GM04503 (cell line): ENCODE data around the gene ZNF174.

Experiments
- DNase-seq: peaks from one replicate; pipeline ENCODE4 v3.0.0-alpha.2; 2012; ENCODE audit warnings: low read depth

Gene ZNF174

DNA sequence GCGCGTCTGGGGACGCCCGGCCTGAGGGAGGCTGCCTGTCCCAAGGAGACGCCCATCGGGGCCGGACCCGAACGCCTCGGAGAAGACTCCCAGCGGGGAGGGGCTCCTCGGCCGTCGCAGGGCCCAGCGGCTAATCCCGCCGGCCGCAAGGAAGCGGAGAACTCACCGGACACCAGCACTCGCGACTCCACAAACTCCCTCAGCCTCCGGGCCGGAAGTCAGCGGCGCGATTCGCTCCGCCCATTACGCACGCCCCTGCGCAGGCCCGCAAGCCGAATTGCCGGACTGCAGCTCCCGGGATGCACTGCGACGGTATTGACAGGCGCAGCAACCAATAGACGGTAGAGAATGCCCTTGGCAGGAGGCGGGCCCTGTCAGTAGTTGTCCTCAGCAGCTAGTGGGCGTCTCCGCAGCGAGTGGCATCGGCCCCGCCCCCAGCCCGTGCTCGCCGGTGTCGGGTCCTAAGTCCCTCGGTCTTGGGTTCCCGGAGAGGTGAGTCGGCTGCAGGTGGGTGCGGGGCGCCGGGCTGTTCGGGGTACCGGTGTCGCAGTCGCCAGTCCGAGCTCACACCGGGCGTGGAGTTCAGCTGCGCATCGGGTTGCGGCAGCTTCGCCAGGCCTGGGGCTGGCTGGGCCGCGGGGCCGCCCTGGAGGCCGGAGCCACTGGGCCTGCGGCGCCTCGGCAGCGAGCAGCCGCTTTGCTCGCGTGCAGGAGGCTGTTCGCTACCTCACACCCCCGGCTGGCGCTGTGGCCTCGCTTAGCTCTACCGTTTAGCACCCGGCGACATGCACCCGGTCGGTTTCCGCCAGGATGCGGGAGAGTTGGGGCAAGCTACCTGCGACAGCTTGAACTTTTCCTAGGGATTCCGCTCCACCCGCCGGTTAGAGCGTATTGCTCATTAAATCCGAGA is at the start of gene ZNF174, which contains the start of gene ZSCAN32:
Gene ZNF174 (plus strand): TSS at position 437 of the 910 bp plus-strand sequence. CDS start 790 bp downstream, outside the sequence.
Gene ZSCAN32 (minus strand): TSS at position 226 of the 910 bp plus-strand sequence. CDS start 3,447 bp downstream, outside the sequence.
- DNase-seq = peak; percentile 95

DNA sequence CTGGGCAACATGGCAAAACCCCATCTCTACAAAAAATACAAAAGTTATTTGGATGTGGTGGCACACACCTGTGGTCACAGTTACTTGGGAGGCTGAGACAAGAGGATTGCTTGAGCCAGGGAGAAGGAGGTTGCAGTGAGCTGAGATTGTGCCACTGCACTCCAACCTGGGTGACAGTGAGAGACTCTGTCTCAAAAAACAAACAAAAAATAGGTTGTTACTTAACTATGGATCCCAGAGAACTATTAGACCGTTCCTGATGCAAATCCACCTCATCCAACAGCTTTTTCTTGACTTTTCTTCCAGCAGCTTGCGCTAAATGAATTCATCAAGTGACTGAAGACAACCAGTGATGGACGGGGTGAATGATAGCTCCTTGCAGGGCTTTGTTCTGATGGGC is 45.4 kb upstream of the ZNF174 start, which contains the start of gene OR2C1:
Gene OR2C1 (plus strand): TSS at position 301 of the 400 bp plus-strand sequence. CDS start 52 bp downstream, at position 353.
- no peak for DNase-seq

DNA sequence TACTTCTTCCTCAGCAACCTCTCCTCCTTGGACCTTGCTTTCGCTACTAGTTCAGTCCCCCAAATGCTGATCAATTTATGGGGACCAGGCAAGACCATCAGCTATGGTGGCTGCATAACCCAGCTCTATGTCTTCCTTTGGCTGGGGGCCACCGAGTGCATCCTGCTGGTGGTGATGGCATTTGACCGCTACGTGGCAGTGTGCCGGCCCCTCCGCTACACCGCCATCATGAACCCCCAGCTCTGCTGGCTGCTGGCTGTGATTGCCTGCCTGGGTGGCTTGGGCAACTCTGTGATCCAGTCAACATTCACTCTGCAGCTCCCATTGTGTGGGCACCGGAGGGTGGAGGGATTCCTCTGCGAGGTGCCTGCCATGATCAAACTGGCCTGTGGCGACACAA is 44.9 kb upstream of the ZNF174 start:
- no peak for DNase-seq

DNA sequence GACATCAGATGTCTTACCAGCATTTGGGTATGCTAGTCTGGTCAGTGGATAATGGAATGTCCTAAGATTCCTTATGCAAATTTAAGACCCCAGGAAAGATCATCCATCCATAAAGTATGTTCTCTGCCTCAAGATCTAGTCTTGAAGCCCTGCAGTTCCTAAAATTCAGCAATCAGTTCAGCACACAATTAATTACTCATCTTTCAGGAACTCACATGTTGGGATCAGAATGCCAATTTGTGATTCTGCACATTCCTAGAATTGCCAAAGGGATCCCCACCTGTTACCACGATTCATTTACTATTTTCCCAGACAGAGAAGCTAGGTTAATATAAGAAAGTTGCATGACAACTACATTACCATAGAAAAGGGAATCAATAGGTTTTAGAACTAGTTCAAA is 42.1 kb upstream of the ZNF174 start:
- DNase-seq = no peak

DNA sequence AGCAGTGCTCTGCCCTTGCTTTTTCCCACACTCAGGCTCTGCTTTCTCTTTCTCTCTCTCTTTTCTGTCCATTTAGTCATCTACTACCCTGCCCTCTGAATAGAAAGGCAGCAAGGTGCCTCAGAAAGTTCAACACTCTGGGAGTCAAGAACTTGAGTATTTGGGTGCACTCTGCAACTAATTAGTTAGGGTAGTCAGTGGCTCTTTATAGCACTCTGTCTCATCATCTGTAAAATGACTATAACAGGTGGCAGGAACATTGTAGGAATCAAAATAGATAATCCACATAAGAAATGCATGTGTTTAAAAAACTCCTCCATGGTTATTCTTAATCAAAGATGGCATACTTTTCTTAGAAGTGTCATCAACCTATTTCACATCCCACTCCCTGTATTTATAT is 38.1 kb upstream of the ZNF174 start:
- DNase-seq = no peak

DNA sequence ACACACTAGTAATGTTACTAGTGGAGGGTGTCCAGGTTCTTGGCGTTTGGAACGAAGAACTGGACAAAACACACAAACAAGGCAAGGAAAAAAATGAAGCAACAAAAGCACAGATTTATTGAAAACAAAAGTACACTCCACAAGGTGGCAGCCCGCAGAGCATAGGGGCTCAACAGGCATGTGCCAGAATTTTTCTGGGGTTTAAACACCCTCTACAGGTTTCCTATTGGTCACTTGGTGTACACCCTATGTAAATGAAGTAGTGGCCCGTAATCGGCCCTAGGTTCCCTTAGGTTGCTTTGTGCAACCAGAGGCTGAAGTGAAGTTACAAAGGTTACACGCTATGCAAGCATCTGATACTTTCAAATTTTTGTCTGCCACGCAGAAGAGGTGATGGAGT is 37.2 kb upstream of the ZNF174 start:
- DNase-seq = no peak

DNA sequence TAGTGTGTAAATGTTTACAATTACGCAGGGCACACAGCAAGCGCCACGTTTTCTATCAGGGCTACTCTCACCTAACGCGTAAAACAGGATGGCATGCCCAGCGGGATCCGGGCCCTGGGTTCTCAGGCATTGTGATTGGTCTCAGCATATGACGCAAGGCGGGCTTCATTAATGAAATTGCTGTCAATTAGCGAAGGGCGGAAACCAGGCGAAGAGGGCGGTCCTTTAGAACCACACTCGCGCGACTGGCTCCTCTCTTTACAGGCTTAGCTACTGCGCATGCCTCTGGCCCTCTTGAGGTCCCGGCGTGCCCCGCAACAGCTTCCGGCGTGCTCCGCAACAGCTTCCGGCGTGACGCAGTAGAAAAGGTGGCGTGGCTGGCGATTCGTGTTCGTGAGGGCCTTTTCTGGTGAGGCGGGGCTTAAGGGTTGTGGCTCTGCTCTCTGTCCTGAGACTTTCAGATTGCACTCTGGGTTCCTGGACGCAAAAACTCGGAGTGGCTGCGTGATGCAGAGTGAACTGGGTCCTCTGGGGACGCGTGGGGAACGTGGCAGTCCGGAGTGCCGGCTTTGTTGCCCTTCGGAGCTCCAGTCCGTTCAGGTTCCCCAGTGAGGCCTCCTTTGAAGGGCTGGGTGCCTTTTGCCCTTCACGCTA is 36.1 kb upstream of the ZNF174 start:
- peak; percentile 83 for DNase-seq

DNA sequence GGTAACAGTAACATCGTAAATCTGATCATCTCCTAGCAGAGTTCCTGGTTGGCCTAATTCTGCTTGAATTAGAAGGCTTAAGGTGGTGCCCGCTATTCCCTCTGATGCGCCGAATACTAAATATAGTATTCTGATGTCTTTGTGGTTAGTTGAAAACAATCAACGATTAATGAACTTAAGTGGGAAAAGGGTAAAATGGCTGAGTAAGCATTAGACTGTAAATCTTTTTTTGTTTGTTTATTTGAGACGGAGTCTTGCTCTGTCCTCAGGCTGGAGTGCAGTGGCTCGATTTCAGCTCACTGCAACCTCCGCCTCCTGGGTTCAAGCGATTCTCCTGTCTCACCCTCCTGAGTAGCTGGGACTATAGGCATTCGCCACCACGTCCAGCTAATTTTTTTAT is 31.9 kb upstream of the ZNF174 start:
- no peak for DNase-seq

DNA sequence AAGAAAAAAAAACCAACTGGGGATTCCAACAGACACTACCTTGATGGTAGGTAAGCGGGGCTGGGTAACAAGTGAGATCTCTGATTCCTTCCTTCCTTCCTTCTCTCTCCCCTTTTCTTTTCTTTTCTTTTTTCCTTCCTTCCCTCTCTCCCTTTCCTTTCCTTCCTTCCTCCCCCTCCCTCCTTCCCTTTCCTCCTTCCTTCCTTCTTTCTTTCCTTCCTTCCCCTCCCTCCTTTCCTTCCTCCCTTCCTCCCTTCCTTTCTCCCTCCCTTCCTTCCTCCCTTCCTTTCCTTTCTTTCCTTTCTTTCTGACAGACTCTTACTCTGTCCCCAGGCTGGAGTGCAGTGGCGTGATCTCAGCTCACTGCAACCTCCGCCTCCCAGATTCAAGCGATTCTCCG is 25.3 kb upstream of the ZNF174 start:
- DNase-seq = no peak

DNA sequence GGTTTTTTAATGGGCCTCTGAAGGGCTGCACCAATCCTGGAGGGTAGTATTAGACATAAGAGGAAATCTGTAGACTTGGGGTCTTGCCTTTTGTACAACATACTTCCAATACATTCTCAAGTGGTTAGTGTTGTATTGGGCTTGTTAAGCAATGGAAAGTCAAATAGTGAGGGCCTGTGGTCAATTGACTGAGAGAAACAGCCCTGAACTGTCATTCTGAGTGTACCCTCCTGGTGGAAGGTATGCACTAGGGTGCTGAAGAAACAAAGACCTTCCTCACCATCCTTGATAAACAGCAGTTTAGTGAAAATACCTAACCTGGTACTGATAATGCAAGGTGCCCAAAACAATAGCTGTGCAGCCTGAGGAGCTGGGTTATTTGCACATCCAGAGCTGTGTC is 23.1 kb upstream of the ZNF174 start:
- no peak for DNase-seq

DNA sequence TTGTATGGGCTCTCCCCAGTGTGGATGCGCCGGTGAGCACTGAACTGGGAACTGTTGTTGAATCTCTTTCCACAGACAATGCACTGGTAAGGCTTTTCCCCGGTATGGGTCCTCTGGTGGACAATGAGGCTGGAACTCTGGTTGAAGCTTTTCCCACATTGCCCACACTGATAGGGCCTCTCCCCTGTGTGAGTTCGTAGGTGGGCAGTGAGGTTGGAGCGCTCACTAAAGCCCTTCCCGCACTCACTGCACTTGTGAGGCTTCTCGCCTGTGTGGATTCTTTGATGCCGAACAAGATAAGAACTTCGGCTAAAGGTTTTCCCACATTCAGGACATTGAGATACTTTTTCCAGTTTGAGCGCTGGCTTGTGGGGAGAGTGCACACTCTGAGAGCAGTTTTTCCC is 18.0 kb upstream of the ZNF174 start:
- DNase-seq = no peak

DNA sequence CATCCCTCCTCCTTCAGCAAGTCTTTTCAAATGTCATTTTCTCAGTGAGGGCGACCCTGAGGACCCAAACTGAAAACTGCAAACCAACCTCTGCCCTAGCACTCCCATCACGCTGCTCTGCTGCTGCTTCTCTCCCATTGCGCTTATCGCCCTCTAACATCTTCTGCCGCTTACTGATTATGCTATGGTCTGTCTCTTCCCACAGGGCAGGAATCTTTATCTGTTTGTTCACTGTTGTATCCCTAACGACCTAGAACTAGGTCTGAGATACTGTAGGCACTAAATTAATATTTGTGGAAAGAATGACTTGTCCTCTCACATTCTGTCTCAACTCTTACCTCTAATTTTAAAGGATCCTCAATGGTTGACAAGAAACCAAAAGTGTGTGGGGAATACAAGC is 12.7 kb upstream of the ZNF174 start:
- no peak for DNase-seq

DNA sequence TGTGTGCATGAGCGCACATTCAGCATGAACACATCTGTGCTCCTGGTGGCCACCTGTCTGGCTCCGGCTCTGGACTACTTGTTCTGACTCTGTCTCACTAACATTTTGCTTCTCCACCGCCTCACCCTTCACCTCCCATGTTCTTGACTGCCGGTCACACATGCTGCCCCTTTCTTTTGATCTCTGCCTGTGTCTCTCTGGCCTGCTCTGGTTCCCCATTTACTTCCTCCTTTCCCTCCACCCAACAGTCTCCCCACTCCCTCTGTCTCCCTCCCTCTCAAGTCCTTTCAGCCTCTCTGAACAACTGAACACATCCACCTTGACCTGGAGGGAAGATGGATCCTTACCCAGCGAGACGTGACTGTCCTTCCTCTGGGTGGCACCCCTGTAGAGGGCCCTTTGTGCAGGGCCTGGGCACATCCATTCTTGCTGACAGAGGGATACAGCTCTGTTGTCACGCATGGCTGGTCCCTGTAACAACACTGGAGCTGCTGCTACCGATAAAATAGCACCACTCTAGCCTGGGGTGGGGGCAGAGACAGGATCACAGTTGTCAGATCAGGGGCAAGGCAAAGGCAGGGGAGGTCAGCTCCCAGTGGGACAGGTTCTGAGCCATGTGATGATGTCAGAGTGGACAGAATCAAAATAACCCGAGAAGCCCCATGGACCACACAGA is 11.2 kb upstream of the ZNF174 start:
- DNase-seq = no peak

DNA sequence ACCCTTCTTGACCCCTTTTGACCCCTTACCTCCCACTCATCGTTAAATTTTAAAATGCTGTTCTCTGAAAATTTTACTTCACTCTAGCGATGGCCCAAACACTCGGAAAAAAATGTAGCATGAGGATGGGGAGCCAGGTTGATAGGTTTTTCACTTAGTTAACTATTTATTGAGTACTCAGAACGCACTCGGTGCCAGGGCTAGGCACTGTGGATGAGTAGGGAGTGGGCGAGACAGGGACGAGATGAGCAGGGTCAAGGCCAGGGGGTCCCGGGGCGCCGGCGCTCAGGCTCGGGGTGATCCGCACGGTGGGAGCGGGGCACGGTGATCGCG is 603 bp upstream of the ZNF174 start:
- DNase-seq = no peak

DNA sequence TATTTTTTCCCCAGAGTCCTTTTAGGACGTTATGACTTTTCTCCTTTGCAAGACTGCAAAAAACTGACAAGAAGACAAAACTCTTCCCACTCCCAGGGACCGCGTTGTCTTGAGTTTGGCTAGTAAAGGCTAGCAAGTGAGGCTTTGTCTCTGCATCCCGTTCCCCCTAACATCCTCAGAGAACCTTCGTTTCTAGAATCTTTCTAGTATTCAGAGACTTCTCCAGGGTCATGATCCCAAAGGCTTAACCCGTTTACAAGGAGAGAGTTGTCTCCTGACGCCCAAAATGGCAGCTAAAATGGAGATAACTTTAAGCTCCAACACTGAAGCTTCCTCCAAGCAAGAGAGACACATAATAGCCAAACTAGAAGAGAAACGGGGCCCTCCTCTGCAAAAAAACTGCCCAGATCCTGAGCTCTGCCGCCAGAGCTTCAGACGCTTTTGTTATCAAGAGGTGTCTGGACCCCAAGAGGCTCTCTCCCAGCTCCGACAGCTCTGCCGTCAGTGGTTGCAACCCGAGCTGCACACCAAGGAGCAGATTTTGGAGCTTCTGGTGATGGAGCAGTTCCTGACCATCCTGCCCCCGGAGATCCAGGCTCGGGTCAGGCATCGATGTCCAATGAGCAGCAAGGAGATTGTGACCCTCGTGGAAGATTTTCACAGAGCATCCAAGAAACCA is 843 bp downstream of the ZNF174 start:
- no peak for DNase-seq

DNA sequence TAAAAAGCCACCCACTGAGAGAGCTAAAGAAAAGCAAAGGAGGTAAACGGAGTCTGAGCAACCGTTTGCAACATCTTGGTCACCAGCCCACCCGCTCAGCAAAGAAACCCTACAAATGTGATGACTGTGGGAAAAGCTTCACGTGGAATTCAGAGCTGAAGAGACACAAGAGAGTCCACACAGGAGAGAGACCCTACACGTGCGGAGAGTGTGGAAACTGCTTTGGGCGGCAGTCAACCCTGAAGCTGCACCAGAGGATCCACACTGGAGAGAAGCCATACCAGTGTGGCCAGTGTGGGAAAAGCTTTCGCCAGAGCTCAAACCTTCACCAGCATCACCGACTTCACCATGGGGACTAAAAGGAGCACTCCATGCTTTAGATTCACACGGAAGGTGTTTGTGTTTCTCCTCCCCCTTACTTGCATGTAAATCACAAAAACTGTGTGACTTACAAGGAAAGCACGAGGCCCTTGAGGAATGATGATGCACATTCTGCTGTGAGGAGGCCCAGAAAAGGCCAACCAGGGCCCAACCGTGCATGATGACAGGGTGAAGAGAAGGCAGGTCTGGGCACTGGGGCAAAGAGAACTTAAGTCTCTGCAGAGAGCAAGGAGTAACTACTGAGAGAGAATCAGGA is 7.7 kb downstream of the ZNF174 start:
- no peak for DNase-seq

DNA sequence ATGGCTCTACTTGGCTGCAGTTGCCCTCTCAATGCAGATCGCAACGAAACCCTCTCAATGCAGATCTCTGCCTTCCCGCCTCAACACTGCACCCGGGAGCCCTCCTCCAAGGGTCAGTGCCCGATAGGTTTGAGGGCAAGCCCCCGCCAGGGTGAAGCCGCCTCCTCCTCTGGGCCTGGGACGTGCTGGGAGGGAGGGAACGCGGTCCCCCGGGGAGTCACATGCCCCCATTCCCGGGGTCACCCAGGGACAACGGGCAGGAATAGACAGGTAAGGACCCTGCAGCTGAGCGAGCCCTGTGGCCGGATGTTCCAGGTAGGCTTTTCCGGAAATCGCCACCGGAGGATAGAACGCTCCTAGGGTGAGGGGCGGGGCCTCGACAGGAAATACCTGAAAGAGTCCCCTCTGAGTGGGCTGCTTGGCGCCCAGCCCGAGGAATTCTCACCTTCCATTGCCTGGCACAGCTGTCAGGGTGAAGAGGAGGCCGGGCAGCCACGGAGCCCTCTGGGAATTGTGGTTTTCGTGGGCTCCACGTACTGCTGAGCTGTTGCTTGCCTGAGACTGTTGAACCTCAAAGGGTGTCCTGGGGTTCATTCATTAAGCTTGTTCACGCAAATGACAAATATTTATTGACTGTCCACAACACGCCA is 12.8 kb downstream of the ZNF174 start:
- no peak for DNase-seq

DNA sequence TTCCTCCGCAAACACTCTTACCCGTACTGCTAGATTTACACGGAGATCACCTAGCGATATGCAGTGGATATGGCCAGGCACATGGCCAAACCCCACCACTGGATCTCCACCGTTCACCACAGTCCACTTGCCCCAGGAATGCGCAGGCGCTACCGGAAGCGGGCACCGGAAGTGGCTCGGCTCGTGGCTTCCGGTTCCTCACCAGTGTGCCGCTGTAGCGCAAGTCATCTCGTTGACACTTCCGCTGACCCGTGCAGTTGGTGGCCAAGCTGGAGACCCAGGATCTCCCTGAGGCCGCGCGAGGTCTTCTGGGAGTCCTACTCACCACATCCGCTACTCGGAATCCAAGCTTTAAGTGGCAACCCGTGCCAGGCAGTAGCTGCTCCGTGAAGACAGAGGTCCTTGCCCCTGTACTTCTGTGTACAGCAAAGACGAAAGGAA is 30.8 kb downstream of the ZNF174 start:
- peak; percentile 13 for DNase-seq

DNA sequence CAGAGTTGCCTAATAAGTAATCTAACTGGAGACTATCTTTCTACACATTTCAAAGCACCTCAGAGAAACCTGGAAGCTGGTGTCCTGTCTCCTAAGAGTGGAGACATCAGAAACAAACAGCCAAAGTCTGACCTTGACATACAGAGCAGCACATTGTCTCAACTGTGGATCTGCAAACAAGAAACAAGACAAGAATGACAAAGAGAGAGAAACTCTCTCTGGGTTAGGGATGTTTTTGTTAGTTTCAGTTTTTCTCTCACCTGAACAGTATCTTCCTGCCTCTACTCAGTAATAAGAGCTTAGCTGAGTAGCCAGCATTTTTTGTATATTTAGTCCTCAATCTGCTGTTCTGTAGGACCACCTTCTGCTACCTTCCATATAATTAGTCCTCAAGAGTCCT is 33.4 kb downstream of the ZNF174 start:
- no peak for DNase-seq

DNA sequence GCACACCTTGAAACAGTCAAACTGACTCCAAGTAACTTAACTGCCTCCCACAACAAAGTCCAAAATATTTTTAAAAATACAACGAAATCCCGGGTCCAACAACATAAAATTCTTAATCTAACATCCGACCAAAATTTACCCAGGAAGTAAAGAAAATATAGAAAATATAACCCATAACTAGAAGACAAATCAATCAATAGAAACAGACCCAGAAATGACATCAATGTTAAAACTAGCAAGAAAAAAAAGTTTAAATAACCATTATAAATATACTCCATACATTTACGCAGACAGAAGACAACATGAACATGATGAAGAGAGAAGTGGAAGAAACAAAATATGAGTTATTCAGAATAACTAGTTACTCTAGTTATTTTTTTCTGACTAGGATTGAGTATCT is 38.6 kb downstream of the ZNF174 start:
- DNase-seq = no peak
